GM12878 (cell line): ENCODE results near the gene EEF1A2. TPM values are rescaled to one million over a fixed set of nuclear protein-coding genes. Genes with fewer than 3 reads are reported as not detected.

Experiments
- ATAC-seq: fragments of 200-7000 bp; cut with Tn5 transposase; 3 replicates; pipeline ENCODE4 v1.9.1; 2020; ENCODE audit warnings: mild to moderate bottlenecking, moderate library complexity
- BruUV-seq: library from RNA; stranded (reverse); fragments of 400-500 nt; replicated peaks from 2 replicates; lab custom pipeline; 2021; lab: Mats Ljungman, UMichigan
- CTCF ChIA-PET: fragments of 300-600 bp; sonication (Branson Sonifier 250); formaldehyde crosslinking; extraction: SDS; loops from one replicate; lab custom pipeline; 2021; ENCODE audit warnings: inconsistent platforms; lab: Yijun Ruan, JAX
- POLR2A ChIA-PET: fragments of 350-600 bp; formaldehyde crosslinking; extraction: SDS; loops from one replicate; lab custom pipeline; 2021; ENCODE audit warnings: inconsistent platforms; lab: Charles Lee
- RAD21 ChIA-PET: fragments of 300-600 bp; sonication (Branson Sonifier 250); formaldehyde crosslinking; loops from one replicate; lab custom pipeline; 2023; ENCODE audit warnings: antibody characterized with exemption; ENCODE audit not compliant: unreplicated experiment; lab: Charles Lee
- SMC1A ChIA-PET: fragments of 300-600 bp; sonication (Branson Sonifier 250); formaldehyde crosslinking; loops from one replicate; lab custom pipeline; 2023; ENCODE audit not compliant: unreplicated experiment, uncharacterized antibody; lab: Charles Lee
- DNase-seq: peaks from one replicate; pipeline ENCODE4 v3.0.0-alpha.2; 2011; ENCODE audit warnings: low read depth, low spot score
- FAIRE-seq: peaks from 3 replicates; lab custom pipeline; 2011; peaks lifted over from hg19 to GRCh38; lab: Jason Lieb, UNC
- H2AFZ ChIP-seq: 2 replicates; pipeline ENCODE4 v1.6.0; 2011; ENCODE audit warnings: low read depth, low read length, control low read depth; ENCODE audit not compliant: control insufficient read depth
- H3K27ac ChIP-seq: 2 replicates; pipeline ENCODE4 v1.5.1; 2011; ENCODE audit warnings: control low read depth; ENCODE audit not compliant: control insufficient read depth, insufficient read depth
- H3K27me3 ChIP-seq, 2 experiments: replicated peaks in 1 of 2; 2 replicates each; pipeline versions ENCODE4 v1.6.0 to v1.6.1; 2011; ENCODE audit warnings: low read length in 1 of 2; ENCODE audit not compliant: control insufficient read depth in 2 of 2, insufficient read depth in 2 of 2
- H3K36me3 ChIP-seq, 2 experiments: 2 replicates each; pipeline ENCODE4 v1.5.1; 2011; ENCODE audit warnings: low read length in 1 of 2; ENCODE audit not compliant: control insufficient read depth in 2 of 2, insufficient read depth in 2 of 2
- H3K4me1 ChIP-seq: 2 replicates; pipeline ENCODE4 v1.6.1; 2011; ENCODE audit warnings: mild to moderate bottlenecking, low read length, moderate library complexity, mixed read lengths; ENCODE audit not compliant: control insufficient read depth, insufficient read depth
- H3K4me2 ChIP-seq: 2 replicates; pipeline ENCODE4 v1.6.0; 2011; ENCODE audit warnings: control low read depth; ENCODE audit not compliant: control insufficient read depth, insufficient read depth
- H3K4me3 ChIP-seq: fragments of 200-600 bp; sonication (generic); 2 replicates; pipeline ENCODE4 v1.5.1; 2016
- H3K79me2 ChIP-seq: 2 replicates; pipeline ENCODE4 v1.6.0; 2011; ENCODE audit warnings: low read length; ENCODE audit not compliant: control insufficient read depth, insufficient read depth
- H3K9ac ChIP-seq: 2 replicates; pipeline ENCODE4 v1.8.0; 2011; ENCODE audit warnings: low read length, control low read depth, mixed read lengths; ENCODE audit not compliant: control insufficient read depth, insufficient read depth
- H3K9me3 ChIP-seq: replicated peaks from 3 replicates; pipeline ENCODE4 v1.5.1; 2011; ENCODE audit warnings: mild to moderate bottlenecking, low read length; ENCODE audit not compliant: control insufficient read depth, insufficient read depth
- H4K20me1 ChIP-seq: 2 replicates; pipeline ENCODE4 v1.6.0; 2011; ENCODE audit not compliant: control insufficient read depth, insufficient read depth
- BCL3 ChIP-seq: IDR thresholded peaks from 2 replicates; pipeline ENCODE4 v1.6.1; 2011; ENCODE audit warnings: borderline replicate concordance, low read depth, mild to moderate bottlenecking, moderate library complexity, low read length; ENCODE audit not compliant: insufficient read depth, poor library complexity, severe bottlenecking
- BMI1 ChIP-seq: fragments of 450-650 bp; IDR thresholded peaks from 2 replicates; pipeline ENCODE4 v1.6.1; 2016; ENCODE audit warnings: mild to moderate bottlenecking, moderate library complexity, borderline replicate concordance
- CEBPB ChIP-seq, 2 experiments: fragments of 150-350 bp in 1 of 2; IDR thresholded peaks; 2 replicates each; pipeline ENCODE4 v1.6.1; 2012 to 2014; ENCODE audit warnings: low read depth in 2 of 2, low read length in 2 of 2, borderline replicate concordance in 1 of 2, inconsistent platforms in 1 of 2
- E4F1 ChIP-seq: fragments of 450-650 bp; IDR thresholded peaks from 2 replicates; pipeline ENCODE4 v1.6.1; 2018; ENCODE audit warnings: borderline replicate concordance, mild to moderate bottlenecking; ENCODE audit not compliant: partially characterized antibody
- HCFC1 ChIP-seq: fragments of 150-350 bp; IDR thresholded peaks from 2 replicates; pipeline ENCODE4 v1.6.1; 2014; ENCODE audit warnings: low read length
- JUNB ChIP-seq: IDR thresholded peaks from 2 replicates; pipeline ENCODE4 v1.6.1; 2016; ENCODE audit warnings: antibody characterized with exemption, mild to moderate bottlenecking
- KDM1A ChIP-seq: fragments of 200-600 bp; sonication (generic); IDR thresholded peaks from 2 replicates; pipeline ENCODE4 v1.6.1; 2016; ENCODE audit warnings: borderline replicate concordance
- MYB ChIP-seq: fragments of 150-350 bp; IDR thresholded peaks from 2 replicates; pipeline ENCODE4 v1.6.1; 2014; ENCODE audit warnings: mild to moderate bottlenecking, low read depth, low read length, borderline replicate concordance
- NBN ChIP-seq: fragments of 450-650 bp; IDR thresholded peaks from 2 replicates; pipeline ENCODE4 v1.6.1; 2016
- SREBF1 ChIP-seq: IDR thresholded peaks from 2 replicates; pipeline ENCODE4 v1.6.1; 2012; ENCODE audit warnings: mild to moderate bottlenecking, low read length
- SREBF2 ChIP-seq: IDR thresholded peaks from 2 replicates; pipeline ENCODE4 v1.6.1; 2012; ENCODE audit warnings: mild to moderate bottlenecking, low read length
- USF2 ChIP-seq: IDR thresholded peaks from 2 replicates; pipeline ENCODE4 v1.6.1; 2011; ENCODE audit warnings: low read depth, low read length, improper control_type of control experiment, borderline replicate concordance
- ZBTB33 ChIP-seq: fragments of 450-650 bp; IDR thresholded peaks from 2 replicates; pipeline ENCODE4 v1.6.1; 2017; ENCODE audit warnings: mild to moderate bottlenecking
- ZNF207 ChIP-seq: fragments of 450-650 bp; IDR thresholded peaks from 2 replicates; pipeline ENCODE4 v1.6.1; 2014; ENCODE audit warnings: antibody characterized with exemption, mild to moderate bottlenecking, borderline replicate concordance
- ZNF687 ChIP-seq: fragments of 450-650 bp; IDR thresholded peaks from 2 replicates; pipeline ENCODE4 v1.6.1; 2017; ENCODE audit warnings: mild to moderate bottlenecking, moderate library complexity
- WGBS: methylation state at CpG from one replicate; pipeline ENCODE4 v1.1.6; 2016; ENCODE audit warnings: low lambda C conversion rate; ENCODE audit not compliant: insufficient replicate concordance, insufficient coverage; ENCODE audit errors: missing lambda C conversion rate; 5-methylcytosine and 5-hydroxymethylcytosine counted together
- in situ Hi-C: fragments of 300-500 bp; cut with MboI; formaldehyde crosslinking; loops from 9 replicates; pipeline ENCODE4 v1.14.3; 2018; ENCODE audit warnings: mixed read lengths
- intact Hi-C: fragments of 100-400 bp; cut with micrococcal nuclease; formaldehyde crosslinking; loops from one replicate; pipeline ENCODE4 v1.14.2; 2022; ENCODE audit not compliant: unreplicated experiment
- polyA plus RNA-seq, 11 experiments: library from polyadenylated mRNA; depleted of rRNA in 4 of 11; unstranded in 6 of 11; stranded (reverse) in 5 of 11; fragments of >200 nt; fragmentation: Nextera tagmentation in 4 of 11; fragmentation: Illumina TruSeq in 1 of 11; extraction: Ambion mirVana in 4 of 11; extraction: Trizol in 1 of 11; gene quantifications; 1 replicate in 1 of 11; 2 replicates in 10 of 11; pipeline versions ENCODE4 v1.2.1 to v1.2.3, GENCODE V29; 2011 to 2016; ENCODE audit warnings: inconsistent platforms in 2 of 11, missing spikeins in 2 of 11, low read depth in 1 of 11
- total RNA-seq, 4 experiments: library from RNA; depleted of rRNA in 3 of 4; stranded (reverse); fragments of >200 nt in 3 of 4; fragmentation: Illumina TruSeq in 1 of 4; extraction: Trizol in 1 of 4; gene quantifications; 2 replicates each; pipeline versions ENCODE4 v1.2.1 to v1.2.3, GENCODE V29; 2013 to 2021

The EEF1A2 gene
- total and polyA plus RNA-seq, 10 of the 15 experiments (the other 5 are each of a cell fraction or from before 2014, with no cell fraction given), result 0.56 TPM; not detected in 9

GRCh38 chr20:63477944-63478343 is 20.9 kb downstream of the EEF1A2 start:
- SMC1A ChIA-PET, result no interaction called here
- 42% methylated on average over 17 of the region's 17 CpGs for WGBS
- Histone ChIP-seq H3K4me3 (no peak overlapping the region), H3K9ac (no peak overlapping the region), H3K4me1 (no peaks in the 10 kb centered on the region), H3K27ac (no peak overlapping the region), H4K20me1 (no peaks in the 10 kb centered on the region), H3K4me2 (no peak overlapping the region), H3K9me3 (no peaks in the 10 kb centered on the region), H3K36me3 (no peaks in the 10 kb centered on the region), H3K79me2 (no peaks in the 10 kb centered on the region), H2AFZ (no peak overlapping the region), H3K27me3 (no peaks in the 10 kb centered on the region; a peak in 2 of 4 replicates)
- CTCF ChIA-PET, result no interaction called here
- POLR2A ChIA-PET, result no interaction called here
- intact Hi-C loops (no loop called here), in situ Hi-C loops (no loop called here)
- no peak for DNase-seq
- no peak for ATAC-seq
- BruUV-seq, result no TSS peak
- FAIRE-seq, result no peak
- RAD21 ChIA-PET, result no interaction called here
- TF ChIP-seq SREBF2, result no peak
- TF ChIP-seq NBN, result no peak
- TF ChIP-seq KDM1A, result no peak
- TF ChIP-seq USF2, result no peak
- no peak for TF ChIP-seq ZBTB33
- TF ChIP-seq JUNB, result no peak
- TF ChIP-seq ZNF687, result no peak
- TF ChIP-seq E4F1, result no peak
- no peak for TF ChIP-seq CEBPB (IDR thresholded peaks at IDR 0.05; ENCODE audit: borderline replicate concordance in 1 of 2, low read depth in 2 of 2, low read length in 2 of 2)
- no peak for TF ChIP-seq HCFC1
- TF ChIP-seq SREBF1, result no peak
- TF ChIP-seq MYB, result no peak
- no peak for TF ChIP-seq ZNF207
- TF ChIP-seq BMI1, result no peak
- TF ChIP-seq BCL3, result no peak
